WERI-Rb-1 (cell line): Measurements from ENCODE around the gene PIK3R1.
A peak's percentile ranks its signal among the peaks of the same experiment; 100 is the strongest.

ENCODE experiments used
- DNase-seq: peaks from one replicate; pipeline ENCODE4 v3.0.0-alpha.2; 2020
- H3K27ac ChIP-seq: fragments of 250-450 bp; sonication (Bioruptor Pico); 2 replicates; pipeline ENCODE4 v1.5.1; 2020; ENCODE audit warnings: mild to moderate bottlenecking, moderate library complexity
- H3K27me3 ChIP-seq: fragments of 250-450 bp; sonication (Bioruptor Pico); 2 replicates; pipeline ENCODE4 v1.5.1; 2021; ENCODE audit warnings: mild to moderate bottlenecking, low read depth, moderate library complexity; ENCODE audit not compliant: insufficient read depth, severe bottlenecking
- H3K36me3 ChIP-seq: fragments of 250-450 bp; sonication (Bioruptor Pico); 2 replicates; pipeline ENCODE4 v1.5.1; 2020; ENCODE audit warnings: mild to moderate bottlenecking, moderate library complexity
- H3K4me3 ChIP-seq: 2 replicates; pipeline ENCODE4 v1.5.1; 2011; ENCODE audit warnings: low read depth, mild to moderate bottlenecking, control low read depth, low read length
- H3K9me3 ChIP-seq: fragments of 250-450 bp; sonication (Bioruptor Pico); 2 replicates; pipeline ENCODE4 v1.5.1; 2021; ENCODE audit warnings: mild to moderate bottlenecking, moderate library complexity; ENCODE audit not compliant: severe bottlenecking
- TF ChIP-seq, protein P1 (sequence below): IDR thresholded peaks from 2 replicates; pipeline ENCODE4 v1.5.1; 2011; ENCODE audit warnings: low read depth, mild to moderate bottlenecking, control low read depth, inconsistent platforms, low read length

PIK3R1 gene

DNA sequence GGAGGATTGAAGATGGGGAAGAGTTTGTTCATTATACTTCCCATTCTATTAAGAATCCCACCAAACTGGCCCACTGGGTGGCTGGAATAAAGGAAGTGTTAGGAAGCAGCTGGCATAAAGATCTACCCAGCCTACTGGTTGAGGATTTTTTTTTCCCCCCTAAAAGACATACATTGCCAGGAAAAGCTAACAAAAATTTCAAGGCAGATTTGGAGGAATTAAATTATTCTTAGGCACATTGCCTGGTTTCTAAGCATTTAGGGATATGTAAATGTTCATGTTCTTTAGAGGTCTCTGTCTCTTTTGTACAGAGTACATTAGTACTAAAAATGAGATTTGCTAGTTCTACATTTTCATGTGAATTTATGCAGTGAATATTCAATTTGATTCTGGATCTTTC lies 8.3 kb downstream of the PIK3R1 start:
- DNase-seq = no peak
- Histone ChIP-seq H3K9me3 (peaks cover 6% of the 10 kb centered on the region), H3K27ac (no peak overlapping the region), H3K4me3 (no peak overlapping the region), H3K36me3 (peaks cover 8% of the 10 kb centered on the region), H3K27me3 (no peaks in the 10 kb centered on the region)
- TF ChIP-seq, protein P1, sequence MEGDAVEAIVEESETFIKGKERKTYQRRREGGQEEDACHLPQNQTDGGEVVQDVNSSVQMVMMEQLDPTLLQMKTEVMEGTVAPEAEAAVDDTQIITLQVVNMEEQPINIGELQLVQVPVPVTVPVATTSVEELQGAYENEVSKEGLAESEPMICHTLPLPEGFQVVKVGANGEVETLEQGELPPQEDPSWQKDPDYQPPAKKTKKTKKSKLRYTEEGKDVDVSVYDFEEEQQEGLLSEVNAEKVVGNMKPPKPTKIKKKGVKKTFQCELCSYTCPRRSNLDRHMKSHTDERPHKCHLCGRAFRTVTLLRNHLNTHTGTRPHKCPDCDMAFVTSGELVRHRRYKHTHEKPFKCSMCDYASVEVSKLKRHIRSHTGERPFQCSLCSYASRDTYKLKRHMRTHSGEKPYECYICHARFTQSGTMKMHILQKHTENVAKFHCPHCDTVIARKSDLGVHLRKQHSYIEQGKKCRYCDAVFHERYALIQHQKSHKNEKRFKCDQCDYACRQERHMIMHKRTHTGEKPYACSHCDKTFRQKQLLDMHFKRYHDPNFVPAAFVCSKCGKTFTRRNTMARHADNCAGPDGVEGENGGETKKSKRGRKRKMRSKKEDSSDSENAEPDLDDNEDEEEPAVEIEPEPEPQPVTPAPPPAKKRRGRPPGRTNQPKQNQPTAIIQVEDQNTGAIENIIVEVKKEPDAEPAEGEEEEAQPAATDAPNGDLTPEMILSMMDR = no peak

DNA sequence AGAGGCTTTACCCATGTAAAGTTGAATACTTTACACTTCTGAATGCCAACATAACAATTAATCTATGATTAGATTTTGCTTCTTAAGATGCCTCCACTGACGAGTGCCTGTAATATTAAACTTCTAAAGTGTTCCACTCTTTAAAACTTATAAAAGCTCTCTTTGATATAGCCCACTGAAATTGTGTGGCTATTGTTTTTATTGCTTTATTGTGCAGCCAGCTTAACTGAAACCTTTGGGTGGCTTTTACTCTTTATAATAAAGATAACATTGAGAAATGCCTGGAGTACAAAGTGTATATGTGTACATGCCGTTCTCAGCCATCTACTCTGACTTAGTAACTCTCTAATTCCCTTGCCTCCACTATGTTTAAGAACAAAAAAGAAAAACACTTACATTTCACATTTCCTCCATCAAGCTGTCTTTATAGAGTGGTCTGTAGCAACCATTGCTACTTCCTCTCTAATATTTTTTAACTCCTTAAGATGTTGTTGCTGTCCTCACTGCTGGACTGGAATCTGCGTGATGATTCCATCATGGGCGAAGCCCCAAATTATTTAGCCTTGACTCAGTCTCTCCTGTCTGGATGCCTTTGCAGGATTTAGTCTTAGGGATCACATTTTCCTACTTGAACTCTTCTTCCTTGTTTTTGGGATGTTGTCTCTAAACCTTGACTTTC lies 9.1 kb downstream of the PIK3R1 start:
- no peaks in the 10 kb centered on the region for H3K27me3 ChIP-seq
- no peak for DNase-seq

DNA sequence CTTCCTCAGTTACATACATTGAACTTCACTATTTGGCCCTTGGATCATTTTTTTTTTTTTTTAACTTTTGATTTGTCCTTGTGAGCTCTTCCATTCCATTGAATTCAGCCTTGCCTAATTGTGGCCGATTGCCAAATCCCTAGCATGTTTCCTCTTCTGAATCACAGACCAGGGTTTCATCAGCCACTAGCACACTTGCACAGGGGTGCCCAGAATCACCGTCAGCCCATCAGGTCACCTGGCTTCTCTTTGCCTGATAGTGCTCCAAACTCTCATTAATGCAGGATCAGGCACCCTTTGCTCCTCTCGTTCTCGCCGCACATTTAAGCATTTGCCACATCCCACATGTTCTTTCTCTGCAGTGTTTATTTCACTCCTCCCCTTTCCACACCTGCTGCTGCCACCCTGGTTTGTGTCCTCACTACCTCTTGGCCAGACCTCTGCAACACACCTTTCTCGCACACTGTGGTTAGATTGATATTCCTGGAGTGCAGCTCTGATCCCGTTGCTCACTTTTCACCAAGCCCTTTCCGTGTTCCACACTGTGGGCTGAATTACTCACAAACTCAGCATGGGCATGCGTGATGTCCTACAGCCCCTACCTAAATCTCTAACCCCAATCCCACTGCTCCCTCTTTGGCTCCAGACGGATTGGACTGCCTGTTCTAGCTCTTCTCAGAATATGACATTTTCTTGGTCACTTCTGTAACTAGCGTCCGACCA lies 9.8 kb downstream of the PIK3R1 start:
- peaks cover 6% of the 10 kb centered on the region for H3K9me3 ChIP-seq
- TF ChIP-seq, protein P1 = no peak
- H3K27me3 ChIP-seq = no peaks in the 10 kb centered on the region
- peak overlapping the region; percentile 74 for H3K27ac ChIP-seq
- DNase-seq = no peak
- H3K36me3 ChIP-seq = peaks cover 8% of the 10 kb centered on the region
- peak overlapping the region; percentile 31 for H3K4me3 ChIP-seq

More for the DNA sequence above, 9.1 kb downstream of the PIK3R1 start:
- TF ChIP-seq, protein P1 = no peak
- peaks cover 8% of the 10 kb centered on the region for H3K36me3 ChIP-seq
- H3K9me3 ChIP-seq = peaks cover 6% of the 10 kb centered on the region
- H3K4me3 ChIP-seq = no peak overlapping the region
- H3K27ac ChIP-seq = no peak overlapping the region

DNA sequence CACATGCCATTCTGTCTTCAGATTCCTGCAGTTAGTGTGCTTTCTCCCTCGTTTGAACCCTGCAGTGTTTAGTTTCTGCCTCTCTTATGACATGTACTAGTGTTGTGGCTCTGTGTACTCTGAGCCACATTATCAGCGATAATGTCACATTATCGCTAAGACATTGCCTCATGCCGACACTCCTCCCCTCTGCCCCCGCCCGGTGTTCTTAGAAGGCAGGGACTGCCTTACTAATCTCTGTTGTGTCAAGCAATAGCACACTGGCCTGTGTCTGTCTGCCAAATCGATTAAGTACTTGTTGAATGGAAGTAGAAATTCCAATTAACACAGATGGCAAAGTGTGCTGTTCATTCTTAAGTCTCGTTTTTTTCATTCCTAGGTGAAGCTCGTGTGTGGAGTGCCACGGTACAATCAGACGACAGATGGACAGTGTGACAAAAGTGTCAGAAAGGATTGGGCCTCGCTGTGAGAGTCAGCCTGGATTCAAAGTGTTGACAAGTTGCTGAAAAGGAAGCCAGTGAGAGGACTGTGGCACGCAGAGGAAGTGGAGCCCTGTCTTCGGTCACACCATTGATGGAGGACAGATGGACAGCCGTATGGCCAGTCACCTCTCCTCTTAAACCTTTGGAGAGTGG lies 10.5 kb downstream of the PIK3R1 start:
- TF ChIP-seq, protein P1 = no peak
- DNase-seq = peak; percentile 79
- peak overlapping the region; percentile 74 for H3K27ac ChIP-seq
- peaks cover 8% of the 10 kb centered on the region for H3K36me3 ChIP-seq
- peaks cover 3% of the 10 kb centered on the region for H3K9me3 ChIP-seq
- H3K4me3 ChIP-seq = peak overlapping the region; percentile 31
- H3K27me3 ChIP-seq = no peaks in the 10 kb centered on the region

DNA sequence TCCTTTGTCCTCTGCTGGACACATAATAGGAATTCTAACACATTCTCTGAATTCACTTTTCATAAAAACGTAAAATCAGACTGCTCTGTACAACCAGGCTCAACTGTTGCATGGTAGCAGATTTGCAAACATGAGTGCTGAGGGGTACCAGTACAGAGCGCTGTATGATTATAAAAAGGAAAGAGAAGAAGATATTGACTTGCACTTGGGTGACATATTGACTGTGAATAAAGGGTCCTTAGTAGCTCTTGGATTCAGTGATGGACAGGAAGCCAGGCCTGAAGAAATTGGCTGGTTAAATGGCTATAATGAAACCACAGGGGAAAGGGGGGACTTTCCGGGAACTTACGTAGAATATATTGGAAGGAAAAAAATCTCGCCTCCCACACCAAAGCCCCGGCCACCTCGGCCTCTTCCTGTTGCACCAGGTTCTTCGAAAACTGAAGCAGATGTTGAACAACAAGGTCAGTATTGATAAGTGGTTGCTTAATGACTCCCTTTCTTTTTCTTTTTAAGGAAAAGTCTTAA lies 11.1 kb downstream of the PIK3R1 start:
- no peak for DNase-seq
- Histone ChIP-seq H3K27ac (peak overlapping the region; percentile 74), H3K9me3 (no peaks in the 10 kb centered on the region), H3K4me3 (no peak overlapping the region; the same call in 1 of the 2 replicates), H3K36me3 (peaks cover 8% of the 10 kb centered on the region), H3K27me3 (no peaks in the 10 kb centered on the region)
- TF ChIP-seq, protein P1 = no peak
